ENCODE results near the gene MEX3B.
"Not testable (repeated sequence)": the region's sequence is repeated elsewhere in the genome, so short reads cannot be mapped to it uniquely, and the experiment has no call there.

The MEX3B gene

DNA sequence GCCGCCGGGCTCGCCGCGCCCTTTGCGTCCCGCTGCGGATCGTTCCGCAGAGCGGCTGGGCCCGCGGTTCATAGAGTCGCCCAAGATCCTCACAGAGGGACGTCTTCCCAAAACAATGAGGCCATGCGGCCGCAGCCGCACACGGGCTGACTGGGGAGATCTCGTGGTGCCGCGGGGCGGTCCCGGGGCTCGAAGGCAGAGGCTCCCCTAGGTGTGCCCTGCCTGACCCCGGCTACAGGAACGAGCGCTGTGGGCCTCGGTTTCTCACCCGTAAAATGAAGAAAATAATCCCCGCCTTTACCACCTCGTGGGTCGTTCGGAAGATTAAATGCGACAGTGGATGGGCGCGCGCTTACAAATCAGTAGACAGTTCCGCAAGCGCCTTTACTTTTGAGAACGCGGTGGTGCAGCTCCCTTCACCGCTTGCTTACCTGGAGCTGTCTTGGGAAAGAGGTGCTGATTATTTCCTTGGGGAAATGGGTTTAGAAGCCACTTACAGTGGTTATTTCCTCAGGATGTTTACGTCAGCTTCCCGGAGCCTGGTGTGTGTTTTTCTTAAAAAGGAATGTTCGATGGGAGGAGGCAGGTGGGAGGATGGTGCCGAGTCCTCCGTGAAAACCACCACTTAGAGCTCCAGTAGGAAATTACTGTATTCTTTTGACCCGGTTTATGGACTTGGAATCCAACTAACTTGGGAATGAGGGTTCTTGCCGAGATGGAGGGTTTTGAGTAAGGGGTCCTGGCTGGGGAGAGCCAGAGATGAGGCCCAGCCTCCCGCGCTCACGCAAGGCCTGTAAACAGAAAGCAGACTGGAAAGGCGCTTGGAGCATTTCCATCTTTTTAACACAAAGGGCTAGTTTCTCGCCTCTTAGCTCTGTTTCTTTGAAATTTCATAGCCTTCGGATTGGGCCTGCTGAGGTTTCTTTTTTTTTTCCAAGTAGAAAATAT lies 1.9 kb upstream of the MEX3B start:
- DNase-seq: no peak

DNA sequence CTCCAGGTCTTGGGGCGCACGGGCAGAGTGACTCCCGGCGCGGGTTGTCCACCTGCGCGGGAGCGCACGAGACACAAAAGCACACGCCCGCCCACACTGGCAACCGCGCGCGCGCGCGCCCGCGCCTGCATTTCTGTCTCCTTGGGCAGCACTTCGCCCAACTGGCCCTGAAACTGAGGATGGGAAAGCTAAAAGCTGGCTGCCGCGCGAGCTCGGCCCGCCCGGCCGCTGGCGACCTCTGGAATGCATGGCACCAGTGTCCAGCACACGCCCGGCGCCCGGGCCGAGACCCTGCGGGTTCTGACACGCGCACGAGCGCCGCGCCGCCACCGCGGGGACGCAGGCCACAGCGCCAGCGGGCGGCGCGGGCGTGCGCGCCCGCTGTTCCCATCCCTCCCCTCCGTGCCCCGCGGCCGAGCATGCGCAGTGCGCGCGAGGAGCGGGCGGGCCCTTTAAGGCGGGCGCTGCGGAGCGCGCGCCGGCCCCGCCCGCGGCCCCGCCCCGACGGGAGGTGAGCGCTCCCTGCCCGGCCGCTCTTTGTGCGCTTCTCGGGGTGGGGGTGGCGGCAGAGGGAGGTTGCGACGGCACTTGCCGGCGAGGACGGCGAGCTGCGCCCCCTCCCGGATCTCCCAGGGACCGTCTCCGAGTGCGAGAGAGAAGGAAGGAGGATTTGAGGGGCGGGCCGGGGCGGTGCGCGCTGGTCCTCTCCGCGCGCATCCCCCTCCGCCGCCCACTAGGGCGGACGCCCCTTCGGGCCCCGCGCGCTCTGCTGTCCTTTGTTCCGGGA lies 1.0 kb upstream of the MEX3B start:
- DNase-seq: no peak

DNA sequence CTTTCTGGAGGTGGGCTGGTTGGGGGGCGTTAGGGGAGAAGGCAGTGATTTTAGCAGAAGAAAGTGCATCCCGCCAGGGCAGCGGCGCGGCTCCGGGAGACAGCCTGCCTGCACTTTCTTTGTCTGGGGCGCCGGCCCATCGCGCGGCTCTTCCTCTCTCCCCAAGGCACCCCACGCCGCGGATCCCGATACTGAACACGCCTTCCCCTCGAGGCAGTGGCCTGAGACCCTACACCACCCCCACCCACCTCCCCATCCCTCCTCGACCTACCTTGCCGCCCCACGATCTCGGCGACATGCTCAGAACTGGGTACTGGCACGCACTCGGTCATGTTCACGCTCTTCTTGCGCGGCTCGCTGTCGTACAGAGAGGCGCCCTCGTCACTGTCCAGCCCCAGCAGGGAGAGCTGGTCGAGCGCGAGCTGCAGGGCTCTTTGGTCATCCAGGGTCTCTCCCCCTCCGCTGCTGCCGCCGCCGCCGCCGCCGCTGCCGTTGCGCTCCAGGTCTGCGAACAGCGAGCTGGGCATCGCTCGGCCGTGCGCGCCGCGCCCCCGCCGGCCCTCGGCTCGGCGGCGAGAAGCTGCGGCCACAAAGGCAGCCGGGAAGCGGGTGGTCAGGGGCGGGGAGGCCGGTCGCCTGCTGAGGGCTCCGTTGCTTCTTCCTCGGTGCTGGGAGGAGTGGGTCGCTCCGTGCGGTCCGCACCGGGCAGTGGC lies 483 bp downstream of the MEX3B start:
- no peak for DNase-seq

DNA sequence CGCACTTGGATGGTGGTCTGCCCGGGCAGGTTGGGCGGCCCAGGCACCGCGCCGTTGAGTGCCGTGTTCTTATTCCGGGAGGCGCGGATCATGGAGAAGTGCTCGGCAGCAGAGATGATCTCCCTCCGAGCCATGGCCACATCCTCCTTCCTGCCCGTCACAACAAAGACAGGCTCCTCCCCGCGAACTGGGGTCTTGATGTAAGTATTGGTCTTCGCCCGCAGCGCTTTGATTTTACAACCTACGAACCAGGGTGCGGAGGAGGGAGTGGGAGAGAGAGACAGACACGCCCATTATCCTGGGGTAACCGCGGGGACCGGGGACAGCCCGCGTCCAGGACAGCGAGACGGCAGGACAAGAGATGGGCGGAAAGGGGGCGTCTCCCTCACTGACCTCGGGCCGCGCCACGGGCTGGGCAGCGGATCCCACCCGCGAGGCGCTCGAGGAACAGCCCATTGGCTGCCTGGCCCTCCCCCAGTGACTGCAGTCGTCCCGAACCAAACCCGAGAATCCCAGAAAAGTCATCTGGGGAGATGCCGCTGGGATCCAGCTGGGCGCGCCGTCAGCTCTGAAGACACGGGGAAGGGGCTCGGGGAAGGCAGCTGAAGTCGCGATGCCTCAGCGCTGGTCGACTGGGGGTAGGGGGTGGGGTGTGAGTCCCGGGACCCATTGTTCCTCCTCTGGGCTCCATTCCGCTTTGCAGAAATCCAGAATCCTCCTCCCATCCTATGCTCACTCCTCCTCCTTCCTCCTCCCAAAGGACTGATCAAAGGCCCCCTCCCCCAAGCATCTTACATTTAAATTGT lies 1.2 kb downstream of the MEX3B start:
- DNase-seq: no peak

DNA sequence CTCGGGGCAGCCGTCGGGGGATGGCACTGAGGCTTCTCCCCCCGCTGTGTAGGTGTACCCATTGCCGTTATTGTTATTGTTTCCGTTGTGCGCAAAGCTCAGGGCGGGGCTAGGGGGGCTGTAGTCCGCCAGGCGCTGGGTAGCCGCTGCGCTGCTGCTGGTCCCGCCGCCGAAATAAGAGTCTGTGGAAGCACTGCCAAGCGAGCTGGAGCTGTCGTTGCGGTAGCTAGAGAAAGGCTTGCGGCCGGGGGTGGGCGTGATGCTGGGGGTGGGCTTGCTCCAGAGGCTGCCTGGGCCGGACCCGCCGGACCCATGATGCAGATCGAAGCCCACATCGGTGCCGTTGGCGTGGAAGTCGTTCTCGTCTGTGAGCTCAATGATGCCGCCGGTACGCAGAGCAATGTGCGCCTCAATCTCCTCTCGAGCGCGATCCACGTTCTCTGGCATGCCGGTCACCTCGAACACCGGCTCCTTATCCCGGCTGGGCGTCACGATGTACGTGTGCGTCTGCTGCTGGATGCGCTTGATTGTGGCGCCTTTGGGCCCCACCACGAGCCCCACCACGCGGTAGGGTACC lies 1.9 kb downstream of the MEX3B start:
- no peak for DNase-seq

DNA sequence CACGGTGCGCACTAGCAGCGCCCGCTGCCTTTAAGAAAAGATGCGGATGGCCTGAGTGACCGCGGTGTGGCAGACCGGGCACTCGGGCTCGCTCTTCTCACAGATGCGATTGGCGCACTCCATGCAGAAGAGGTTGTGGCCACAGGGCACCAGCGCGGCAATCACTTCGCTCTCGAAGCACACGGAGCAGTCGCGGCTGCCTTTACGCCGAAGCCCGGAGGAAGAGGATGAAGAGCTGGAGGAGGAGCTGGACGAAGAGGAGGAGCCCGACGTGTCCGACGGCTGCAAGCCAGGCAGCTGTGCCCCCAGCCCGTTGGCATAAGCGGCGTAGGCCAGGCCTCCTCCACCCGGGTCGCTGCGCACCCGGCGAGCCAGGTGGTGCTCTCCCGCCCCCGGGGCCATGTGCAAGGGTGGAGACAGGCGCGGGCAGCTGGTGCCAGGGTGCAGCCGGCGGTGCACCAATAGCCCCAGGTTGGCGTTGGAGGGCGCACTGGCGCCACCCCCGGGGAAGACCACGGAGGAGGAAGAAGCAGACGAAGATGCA lies 2.6 kb downstream of the MEX3B start:
- DNase-seq: no peak

DNA sequence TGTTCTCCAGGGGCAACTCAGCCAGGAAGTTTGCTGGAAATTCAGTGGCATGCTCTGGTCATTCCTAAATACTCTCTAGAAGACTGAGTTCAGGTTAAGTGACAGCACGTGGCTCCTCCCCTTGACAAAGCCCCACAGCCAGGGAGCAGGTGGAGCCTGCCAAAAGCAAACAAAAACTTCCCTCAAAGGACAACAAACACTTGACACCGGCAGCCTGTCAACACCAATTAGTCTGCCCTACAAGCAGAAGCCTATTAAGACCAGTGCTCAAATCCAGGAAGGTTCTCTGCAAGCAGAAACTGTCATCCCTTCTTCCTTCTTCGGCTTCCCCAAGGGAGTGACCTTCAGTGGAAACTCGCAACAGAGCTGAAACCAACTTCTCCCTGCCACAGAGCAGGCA lies 5.0 kb downstream of the MEX3B start:
- no peak for DNase-seq

DNA sequence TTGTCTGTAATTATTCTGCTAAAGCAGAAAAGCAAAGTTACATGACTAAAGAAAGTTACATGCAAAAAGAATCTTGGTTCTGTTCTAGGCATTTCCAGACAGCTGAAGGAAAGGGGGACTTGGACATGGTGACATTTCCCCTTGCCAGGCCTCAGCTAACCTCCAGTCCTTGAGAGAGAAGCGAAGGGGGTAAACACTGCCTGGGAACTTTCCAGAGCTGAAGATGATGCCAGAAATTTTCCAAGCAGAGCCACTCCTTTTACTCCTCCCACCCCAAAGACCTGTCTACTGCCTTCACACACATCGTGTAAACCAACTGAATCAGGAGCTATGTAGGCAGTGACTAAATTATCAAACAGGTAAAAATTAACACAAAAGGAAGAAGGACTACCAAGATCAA lies 5.4 kb downstream of the MEX3B start:
- no peak for DNase-seq

DNA sequence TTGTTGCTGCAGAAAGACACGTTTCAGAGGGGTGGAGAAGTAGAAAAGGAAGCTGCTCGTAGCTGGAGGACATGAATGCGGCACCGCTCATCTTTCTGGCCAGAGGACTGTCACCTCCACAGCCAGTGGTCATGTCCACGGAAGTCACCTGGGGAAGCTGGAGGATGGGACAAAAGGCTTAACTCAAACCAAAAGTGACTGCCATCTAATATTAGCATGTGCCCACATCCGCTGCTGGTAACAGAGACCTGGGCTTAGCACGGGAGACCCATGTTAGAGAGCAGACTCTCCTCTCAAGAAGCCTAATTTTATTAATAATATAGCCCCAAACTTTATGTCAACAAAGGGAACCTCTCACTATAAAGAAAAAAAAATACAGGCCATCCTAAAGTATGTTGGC lies 5.9 kb downstream of the MEX3B start:
- no peak for DNase-seq

DNA sequence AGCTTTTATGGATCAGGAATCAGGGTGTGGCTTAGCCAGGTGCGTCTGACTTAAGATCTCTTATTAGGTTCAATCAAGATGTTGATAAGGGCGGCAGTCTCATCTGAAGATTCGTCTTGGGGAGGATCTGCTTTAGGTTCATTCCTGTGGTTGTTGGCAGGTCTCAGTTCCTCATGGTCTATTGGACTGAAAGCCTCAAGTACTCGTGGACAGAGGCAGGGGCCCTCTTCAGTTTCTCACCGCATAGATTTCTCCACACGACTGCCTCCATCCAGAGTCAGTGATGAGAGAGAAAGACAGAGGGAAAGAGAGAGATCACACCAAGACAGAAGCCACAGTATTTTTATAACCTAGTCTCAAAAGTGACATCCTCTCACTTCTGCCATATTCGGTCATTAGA lies 9.4 kb downstream of the MEX3B start:
- DNase-seq: no peak

DNA sequence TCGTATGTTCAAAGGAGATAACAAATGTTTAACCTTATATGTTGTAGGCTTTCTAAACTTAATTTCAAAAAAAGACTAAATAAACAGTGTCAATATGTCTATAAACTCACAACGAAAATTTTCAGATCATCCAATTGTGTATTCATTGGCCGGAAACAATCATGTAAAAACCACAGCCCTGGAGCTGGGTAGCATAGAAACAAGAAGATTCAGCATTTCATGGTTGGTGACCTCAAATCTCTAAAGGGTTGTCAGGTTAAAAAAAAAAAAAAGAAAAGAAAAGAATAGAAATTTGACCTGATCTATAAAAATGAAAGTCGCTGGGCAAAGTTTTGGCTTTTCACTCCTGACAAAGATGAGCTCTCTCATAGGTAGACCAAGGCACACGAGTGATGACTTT lies 13.9 kb downstream of the MEX3B start:
- DNase-seq: no peak

DNA sequence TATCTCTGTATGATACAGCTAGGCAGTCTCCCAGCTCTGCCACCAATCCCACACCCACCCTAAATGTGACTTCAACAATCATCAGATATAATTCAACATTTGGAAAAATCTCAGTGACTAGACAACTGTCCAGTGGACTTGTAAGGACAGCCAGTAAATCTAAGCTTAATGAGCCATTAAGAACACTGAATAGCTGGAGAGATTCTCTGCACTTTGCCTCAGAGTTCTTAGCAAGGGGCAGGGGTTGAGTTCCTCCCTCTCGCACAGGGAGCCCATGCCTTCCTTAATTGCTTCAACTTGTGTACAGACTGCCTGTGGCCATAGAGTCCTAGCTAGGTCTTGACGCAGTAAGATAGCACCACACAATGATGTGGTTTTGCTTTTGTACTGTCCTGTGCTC lies 15.6 kb downstream of the MEX3B start:
- no peak for DNase-seq

DNA sequence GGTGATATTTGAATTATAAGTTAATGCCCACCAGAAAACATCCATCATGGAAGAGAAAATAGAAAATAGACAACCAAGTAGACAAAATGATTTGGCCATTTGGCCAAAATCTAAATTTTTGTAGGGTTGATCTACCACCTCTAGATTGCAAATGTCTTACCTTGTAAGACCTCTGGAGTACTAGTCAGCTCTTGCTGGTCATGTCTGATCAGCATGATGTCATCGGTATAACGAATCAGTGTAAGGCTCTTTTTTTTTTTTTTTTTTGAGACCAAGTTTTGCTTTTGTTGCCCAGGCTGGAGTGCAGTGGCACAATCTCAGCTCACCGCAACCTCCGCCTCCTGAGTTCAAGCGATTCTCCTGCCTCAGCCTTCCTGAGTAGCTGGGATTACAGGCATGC lies 17.7 kb downstream of the MEX3B start:
- DNase-seq: not testable (repeated sequence)

DNA sequence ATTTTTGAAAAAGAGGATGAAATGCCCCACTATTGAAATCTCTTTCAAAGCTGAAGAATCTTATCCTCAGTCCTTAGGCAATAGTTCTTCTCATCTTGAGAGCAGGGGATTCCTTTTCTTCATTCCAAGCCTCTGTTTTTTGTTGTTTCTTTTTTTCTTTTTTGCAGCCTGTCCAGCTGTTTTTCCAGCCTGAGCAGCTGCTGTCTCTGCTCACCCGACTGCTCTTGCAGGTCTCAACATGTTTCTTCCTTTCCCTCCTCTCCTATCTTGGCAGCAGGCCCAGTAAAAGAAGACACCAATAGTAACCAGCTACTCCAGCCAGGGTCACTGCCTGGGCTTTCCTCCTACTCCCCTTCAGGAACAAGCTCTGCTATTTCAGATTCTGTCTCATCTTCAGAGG lies 23.8 kb downstream of the MEX3B start:
- no peak for DNase-seq

DNA sequence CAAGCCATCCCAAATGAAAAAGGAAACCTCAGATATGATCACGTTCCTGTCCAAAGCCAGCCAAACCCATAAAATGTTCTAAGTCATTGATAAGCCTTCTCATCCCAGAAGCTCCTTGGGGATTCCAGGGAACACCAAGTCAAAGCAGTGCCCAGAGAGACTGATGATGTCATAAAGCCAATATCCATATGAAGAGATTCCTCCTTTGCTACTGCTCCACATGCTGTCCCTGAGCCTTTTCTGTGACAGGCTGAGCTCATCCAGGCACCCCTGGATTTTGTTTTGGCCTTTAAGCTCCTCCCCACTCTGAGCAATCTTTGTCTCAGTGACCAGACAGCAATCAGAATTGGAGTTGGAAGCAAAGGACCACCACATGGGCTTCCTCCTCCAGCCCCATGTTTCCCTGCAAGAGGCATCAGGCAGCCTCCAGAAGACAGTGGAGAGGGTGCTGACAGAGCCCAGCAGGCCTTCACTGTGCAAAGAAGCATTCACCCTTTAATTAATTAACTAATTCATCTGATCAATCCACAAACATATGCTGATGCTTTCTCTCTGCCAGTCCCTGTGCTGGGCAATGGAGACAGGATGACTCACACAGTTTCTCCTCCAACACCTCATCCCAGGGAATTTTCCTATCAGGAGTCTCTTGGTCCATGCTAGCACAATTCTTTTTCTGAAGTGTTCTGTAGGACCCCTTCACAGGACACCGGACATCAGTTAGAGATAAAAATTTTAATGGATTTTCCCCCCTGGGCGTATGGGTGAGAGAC lies 25.0 kb downstream of the MEX3B start:
- DNase-seq: no peak

DNA sequence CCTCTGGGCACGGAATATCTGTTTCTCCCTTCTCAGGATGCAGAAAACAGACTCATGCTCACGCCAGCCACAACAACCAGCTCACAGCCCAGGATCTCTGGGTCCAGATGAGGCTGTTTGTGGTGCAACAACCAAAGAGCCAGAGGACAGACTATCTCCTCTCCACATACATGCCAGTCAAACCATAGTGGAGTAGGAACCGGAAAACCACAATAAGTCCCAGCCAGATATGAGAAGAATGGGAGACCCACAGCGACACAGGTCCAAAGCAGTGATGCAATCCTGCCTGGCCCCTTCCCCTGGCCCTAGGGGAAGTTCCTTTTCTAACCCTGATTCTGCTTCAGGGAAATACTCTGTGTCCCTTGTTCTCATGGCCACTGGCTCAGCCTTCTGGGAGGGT lies 27.6 kb downstream of the MEX3B start:
- no peak for DNase-seq

DNA sequence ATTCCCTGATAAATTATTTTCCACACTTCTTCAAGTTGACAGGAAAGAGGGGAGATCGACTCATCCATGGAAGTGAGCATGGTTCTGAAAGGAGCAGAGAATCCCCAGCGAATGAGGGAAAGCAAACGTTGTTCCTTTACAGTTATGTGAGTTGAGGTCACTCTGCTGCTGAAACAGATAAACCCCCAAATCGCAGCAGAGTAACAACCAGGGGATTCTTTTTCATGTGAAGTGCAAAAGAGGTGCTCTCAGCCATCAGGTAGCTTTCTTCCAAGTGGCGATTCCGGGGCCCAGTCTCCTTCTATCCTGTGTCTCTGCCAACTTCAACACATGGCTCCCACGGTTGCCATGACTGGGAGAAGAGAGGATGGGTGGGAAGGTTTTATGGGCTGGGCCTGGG lies 28.2 kb downstream of the MEX3B start:
- no peak for DNase-seq

DNA sequence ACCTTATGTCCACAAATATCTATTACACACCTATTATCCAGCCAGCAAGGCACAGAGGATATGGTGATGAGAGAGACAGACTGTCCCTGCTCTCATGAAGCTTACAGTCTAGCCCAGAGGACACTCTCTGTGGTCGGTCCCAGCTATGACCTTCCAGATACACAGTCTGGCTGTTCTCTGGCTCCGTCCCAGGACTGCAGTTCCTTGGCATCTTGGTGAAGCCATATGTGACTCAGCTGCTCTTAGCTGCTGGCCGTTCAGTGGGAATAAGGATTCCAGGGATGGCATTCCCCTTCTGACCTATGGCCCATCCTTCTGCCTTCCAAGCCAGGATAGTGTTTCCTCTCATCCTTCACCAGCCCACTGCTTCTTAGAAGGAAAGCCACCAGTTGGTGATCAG lies 30.8 kb downstream of the MEX3B start:
- no peak for DNase-seq

DNA sequence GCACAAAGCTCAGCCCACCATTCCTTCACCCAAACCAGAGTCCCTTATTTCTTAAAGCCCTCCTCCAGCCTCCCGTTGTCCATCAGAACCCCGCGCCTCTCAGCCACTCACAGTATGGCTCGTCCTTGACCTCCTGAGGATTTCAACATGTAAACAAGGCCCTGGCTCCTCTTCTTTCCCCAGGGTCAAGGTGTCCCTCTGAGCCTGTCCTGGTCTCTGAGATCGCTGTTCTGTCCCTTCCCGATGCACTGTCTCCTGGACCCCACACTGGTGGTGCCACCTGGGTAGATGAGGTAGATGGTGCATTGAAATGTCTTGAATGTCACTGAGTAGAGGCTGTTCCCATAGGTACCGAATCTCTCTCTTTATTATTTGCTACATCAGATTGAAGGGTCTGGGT lies 32.9 kb downstream of the MEX3B start:
- no peak for DNase-seq

DNA sequence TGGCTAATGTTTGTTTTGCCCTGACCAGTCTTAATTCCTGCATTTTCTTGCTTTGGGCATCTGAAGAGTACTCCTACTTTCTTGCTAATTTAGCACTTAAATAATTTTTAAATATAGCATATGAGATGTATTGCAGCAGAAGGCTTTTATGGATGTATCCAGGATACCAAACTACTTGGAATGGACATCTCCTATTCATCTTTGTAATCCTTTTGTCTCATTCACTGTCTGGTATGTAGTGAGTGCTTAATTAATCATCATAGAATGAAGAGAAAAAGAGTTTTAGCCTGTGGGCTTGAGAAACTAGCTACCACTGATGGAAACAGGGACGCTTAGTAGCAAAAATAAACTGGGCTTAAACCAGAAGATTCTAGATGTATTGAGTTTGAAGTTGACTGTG lies 40.6 kb downstream of the MEX3B start:
- no peak for DNase-seq

DNA sequence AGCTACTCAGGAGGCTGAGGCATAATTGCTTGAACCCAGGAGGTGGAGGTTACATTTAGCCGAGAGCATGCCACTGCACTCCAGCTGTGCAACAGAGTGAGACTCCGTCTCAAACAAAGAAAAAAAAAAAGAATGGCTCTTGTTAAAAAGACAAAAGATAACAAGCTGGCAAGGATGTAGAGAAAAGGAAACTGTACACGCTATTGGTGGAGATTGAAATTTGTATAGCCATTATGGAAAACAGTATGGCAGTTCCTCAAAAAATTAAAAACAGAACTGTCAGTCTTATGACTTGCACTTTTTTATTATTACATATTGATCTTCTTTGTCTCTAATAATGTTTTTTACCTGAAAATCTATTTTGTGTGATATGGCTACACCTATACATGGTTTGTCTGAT lies 41.9 kb downstream of the MEX3B start:
- no peak for DNase-seq
